Transverse colon (tissue), 4 donors: Measurements from ENCODE around the gene KAT8. TPM values are rescaled to one million over a fixed set of nuclear protein-coding genes. Genes with fewer than 3 reads are reported as not detected.

ENCODE experiments used
- DNase-seq: peaks from one replicate; pipeline ENCODE4 v3.0.0-alpha.2; 2019
- H3K27ac ChIP-seq, 4 donors: fragments of 200-600 bp; sonication (generic); 2 replicates each; pipeline ENCODE4 v1.5.1; 2016 to 2018; ENCODE audit warnings: inconsistent platforms in 4 of 4
- H3K27me3 ChIP-seq: fragments of 200-600 bp; sonication (generic); 2 replicates; pipeline ENCODE4 v1.5.1; 2017; ENCODE audit warnings: inconsistent platforms
- H3K36me3 ChIP-seq, 4 donors: fragments of 200-600 bp; sonication (generic); 2 replicates each; pipeline ENCODE4 v1.5.1; 2017 to 2019; ENCODE audit warnings: inconsistent platforms in 4 of 4
- H3K4me1 ChIP-seq, 4 donors: fragments of 200-600 bp; sonication (generic); 2 replicates each; pipeline ENCODE4 v1.5.1; 2017 to 2020; ENCODE audit warnings: inconsistent platforms in 4 of 4
- H3K4me3 ChIP-seq, 4 donors: fragments of 200-600 bp; sonication (generic); 1 replicate in 1 of 4; 2 replicates in 3 of 4; pipeline versions ENCODE4 v1.5.1 to v1.6.1; 2017 to 2019; ENCODE audit warnings: inconsistent platforms in 4 of 4
- H3K9me3 ChIP-seq, 2 donors: fragments of 200-600 bp; sonication (generic); 2 replicates each; pipeline ENCODE4 v1.5.1; 2017 to 2019; ENCODE audit warnings: inconsistent platforms in 2 of 2
- CTCF ChIP-seq, 5 experiments: fragments of 200-600 bp in 3 of 5; fragments of 450-650 bp in 2 of 5; sonication (generic) in 3 of 5; IDR thresholded peaks; 1 replicate in 2 of 5; 2 replicates in 3 of 5; pipeline ENCODE4 v1.5.1; 2016 to 2017; ENCODE audit warnings: antibody characterized with exemption in 5 of 5, inconsistent platforms in 3 of 5, mild to moderate bottlenecking in 2 of 5, moderate library complexity in 1 of 5
- EP300 ChIP-seq: sonication (generic); formaldehyde crosslinking; IDR thresholded peaks from one replicate; pipeline ENCODE4 v1.6.1; 2017; ENCODE audit warnings: antibody characterized with exemption, low read depth
- POLR2A ChIP-seq: fragments of 450-650 bp; IDR thresholded peaks from one replicate; pipeline ENCODE4 v1.6.1; 2016; ENCODE audit warnings: antibody characterized with exemption, mild to moderate bottlenecking, moderate library complexity
- POLR2AphosphoS5 ChIP-seq, 3 donors: sonication (generic); formaldehyde crosslinking; IDR thresholded peaks; one replicate each; pipeline ENCODE4 v1.6.1; 2016; ENCODE audit warnings: antibody characterized with exemption in 3 of 3
- WGBS, 2 donors: methylation state at CpG; one replicate each; pipeline ENCODE4 v1.1.5; 2018; ENCODE audit warnings: low coverage in 1 of 2; 5-methylcytosine and 5-hydroxymethylcytosine counted together
- in situ Hi-C, 4 donors: fragments of 200-750 bp; cut with MboI; loops; one replicate each; pipeline versions ENCODE4 v1.15.0 to v1.15.1; 2017; ENCODE audit warnings: low sequenced_read_pairs in 3 of 4, low pct_ligation_motif_present in 1 of 4, low pct_unique_long_range_greater_than_20kb in 1 of 4
- intact Hi-C: fragments of 100-400 bp; cut with DNase I; formaldehyde crosslinking; loops from one replicate; pipeline ENCODE4 v1.15.1; 2023; ENCODE audit warnings: low total_unique reads
- total RNA-seq, 4 donors: library from RNA; depleted of rRNA; stranded (reverse); fragments of >200 nt; gene quantifications; one replicate each; pipeline ENCODE4 v1.1.0, GENCODE V29; 2016

KAT8 gene
- total RNA-seq, 4 donors from 2014 or later: 61.0 to 93.5 (median 62.1) TPM

GRCh38 chr16:31087971-31088370, 29.5 kb upstream of the KAT8 start:
- H3K4me1 ChIP-seq: peaks cover 0 to 2% (median 1%) of the 10 kb centered on the region in 4 donors
- TF ChIP-seq CTCF (IDR thresholded peaks at IDR 0.05) (no peak), EP300 (no peak), POLR2A (no peak), POLR2AphosphoS5 (IDR thresholded peaks at IDR 0.05) (no peak)
- no peak for DNase-seq
- H3K9me3 ChIP-seq: no peaks in the 10 kb centered on the region
- H3K4me3 ChIP-seq: no peak overlapping the region
- in situ Hi-C loops (no loop called here), intact Hi-C loops (no loop called here)
- WGBS, 2 donors: 20 to 86% methylated on average over 1 to 5 of the region's 5 CpGs
- no peaks in the 10 kb centered on the region for H3K27me3 ChIP-seq
- H3K36me3 ChIP-seq: no peaks in the 10 kb centered on the region
- no peak overlapping the region for H3K27ac ChIP-seq

GRCh38 chr16:31088459-31089183, 28.8 kb upstream of the KAT8 start, which contains the start of gene PRSS53:
Gene PRSS53 (minus strand): TSS chr16:31088943. CDS start chr16:31088809, 134 bp downstream.
- Histone ChIP-seq H3K4me1 (peaks cover 5 to 8% (median 6%) of the 10 kb centered on the region in 4 donors), H3K36me3 (no peaks in the 10 kb centered on the region), H3K27me3 (no peaks in the 10 kb centered on the region), H3K9me3 (no peaks in the 10 kb centered on the region), H3K27ac (no peak within 1 kb of the TSS), H3K4me3 (no peak within 1 kb of the TSS)
- in situ Hi-C loops: no loop called here
- WGBS, 2 donors: 76 to 78% methylated on average over 2 to 15 of the region's 15 CpGs
- TF ChIP-seq POLR2A: no peak
- no peak for TF ChIP-seq CTCF (IDR thresholded peaks at IDR 0.05)
- TF ChIP-seq EP300: no peak
- intact Hi-C loops: no loop called here
- DNase-seq: no peak

GRCh38 chr16:31089199-31089598, 28.3 kb upstream of the KAT8 start:
- Histone ChIP-seq H3K36me3 (no peaks in the 10 kb centered on the region), H3K27ac (no peak overlapping the region), H3K27me3 (no peaks in the 10 kb centered on the region), H3K4me1 (peaks cover 6 to 12% (median 11%) of the 10 kb centered on the region in 4 donors), H3K4me3 (no peak overlapping the region), H3K9me3 (no peaks in the 10 kb centered on the region)
- 95% methylated on average over 4 of the region's 8 CpGs; no CpG with 5 or more reads in 1 of the 2 donors for WGBS, 2 donors
- intact Hi-C loops (no loop called here), in situ Hi-C loops (no loop called here)
- no peak for DNase-seq
- TF ChIP-seq CTCF (IDR thresholded peaks at IDR 0.05): no peak
- no peak for TF ChIP-seq POLR2AphosphoS5 (IDR thresholded peaks at IDR 0.05)
- TF ChIP-seq POLR2A: no peak
- no peak for TF ChIP-seq EP300

DNA sequence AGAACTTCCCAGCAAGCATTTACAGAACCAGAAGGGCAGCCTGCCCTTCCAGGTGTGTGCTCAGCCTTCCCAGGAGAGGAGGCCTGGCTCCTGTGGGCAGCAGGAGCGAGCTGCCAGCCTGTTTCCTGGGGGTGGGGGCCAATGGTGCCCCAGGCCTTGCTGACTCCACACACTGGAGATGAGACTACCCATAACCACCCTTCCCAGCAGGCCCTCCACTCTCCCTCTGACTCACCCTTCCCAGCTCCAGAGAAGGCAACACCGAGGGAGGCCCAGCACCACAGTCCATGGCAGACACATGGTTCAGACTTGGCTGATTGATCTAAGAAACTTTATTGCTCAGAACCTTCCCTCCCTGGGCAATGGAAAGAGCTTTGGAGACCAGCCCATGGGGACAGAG, 26.9 kb upstream of the KAT8 start:
- no peaks in the 10 kb centered on the region for H3K27me3 ChIP-seq
- 91% methylated on average over 2 of the region's 2 CpGs; no CpG with 5 or more reads in 1 of the 2 donors for WGBS, 2 donors
- intact Hi-C loops (no loop called here), in situ Hi-C loops (loop anchor here in 1 of 4 donors (10.0 kb wide), 1 partner anchor 106 kb away; the partner anchor contains the start of gene HSD3B7)
- no peaks in the 10 kb centered on the region for H3K36me3 ChIP-seq
- no peak overlapping the region for H3K4me3 ChIP-seq
- no peak for DNase-seq
- H3K9me3 ChIP-seq: no peaks in the 10 kb centered on the region
- H3K27ac ChIP-seq: no peak overlapping the region
- TF ChIP-seq CTCF (IDR thresholded peaks at IDR 0.05) (no peak), POLR2A (no peak), EP300 (no peak), POLR2AphosphoS5 (IDR thresholded peaks at IDR 0.05) (no peak)
- peaks cover 6 to 19% (median 18%) of the 10 kb centered on the region in 4 donors for H3K4me1 ChIP-seq
